ENCODE measurements around the gene COA6.

COA6 gene

GRCh38 chr1:234373064-234373958, at the start of gene COA6:
COA6 (plus strand) TSS chr1:234373456; CDS start chr1:234373467, 11 bp downstream.
- DNase-seq (ENCODE audit: low read depth in 2 of 2): peak; percentile 86 to 89

- no peak for DNase-seq (ENCODE audit: low read depth in 2 of 2)
Measured at GRCh38 chr1:234324821-234325220, 48.4 kb upstream of the COA6 start.

- no peak for DNase-seq (ENCODE audit: low read depth in 2 of 2)
Measured at GRCh38 chr1:234325878-234326496, 47.3 kb upstream of the COA6 start.

- DNase-seq (ENCODE audit: low read depth in 2 of 2): peak; percentile 23 to 45
Measured at GRCh38 chr1:234326497-234327366, 46.5 kb upstream of the COA6 start.

GRCh38 chr1:234327577-234328164, 45.6 kb upstream of the COA6 start:
- no peak for DNase-seq (ENCODE audit: low read depth in 2 of 2)

- no peak for DNase-seq (ENCODE audit: low read depth in 2 of 2)
Measured at GRCh38 chr1:234330843-234331215, 42.4 kb upstream of the COA6 start.

GRCh38 chr1:234331507-234331906, 41.7 kb upstream of the COA6 start:
- no peak for DNase-seq (ENCODE audit: low read depth in 2 of 2)

- no peak for DNase-seq (ENCODE audit: low read depth in 2 of 2)
Measured at GRCh38 chr1:234336359-234336758, 36.9 kb upstream of the COA6 start.

GRCh38 chr1:234337233-234337632, 36.0 kb upstream of the COA6 start:
- no peak for DNase-seq (ENCODE audit: low read depth in 2 of 2)

GRCh38 chr1:234340528-234340927, 32.7 kb upstream of the COA6 start:
- no peak for DNase-seq (ENCODE audit: low read depth in 2 of 2)

GRCh38 chr1:234342774-234343173, 30.5 kb upstream of the COA6 start:
- no peak for DNase-seq (ENCODE audit: low read depth in 2 of 2)

- DNase-seq (ENCODE audit: low read depth in 2 of 2): no peak
Measured at GRCh38 chr1:234345237-234345636, 28.0 kb upstream of the COA6 start.

GRCh38 chr1:234348964-234349363, 24.3 kb upstream of the COA6 start:
- no peak for DNase-seq (ENCODE audit: low read depth in 2 of 2)

GRCh38 chr1:234355782-234356510, 17.3 kb upstream of the COA6 start:
- no peak for DNase-seq (ENCODE audit: low read depth in 2 of 2)

GRCh38 chr1:234356615-234357269, 16.5 kb upstream of the COA6 start:
- DNase-seq (ENCODE audit: low read depth in 2 of 2): peak; percentile 26 to 30

- DNase-seq (ENCODE audit: low read depth in 2 of 2): no peak
Measured at GRCh38 chr1:234357831-234358230, 15.4 kb upstream of the COA6 start.

- DNase-seq (ENCODE audit: low read depth in 2 of 2): no peak
Measured at GRCh38 chr1:234361102-234361603, 12.1 kb upstream of the COA6 start.

- DNase-seq (ENCODE audit: low read depth in 2 of 2): no peak
Measured at GRCh38 chr1:234362558-234362957, 10.7 kb upstream of the COA6 start.

- DNase-seq (ENCODE audit: low read depth in 2 of 2): no peak
Measured at GRCh38 chr1:234368320-234369032, 4.8 kb upstream of the COA6 start.

- no peak for DNase-seq (ENCODE audit: low read depth in 2 of 2)
Measured at GRCh38 chr1:234369033-234369430, 4.2 kb upstream of the COA6 start.
